ENCODE results near the gene TP53BP1.

- no peak for TF ChIP-seq CTCF (IDR thresholded peaks at IDR 0.05)
- TF ChIP-seq POLR2AphosphoS5 (IDR thresholded peaks at IDR 0.05) = no peak
- no peak for TF ChIP-seq POLR2A (IDR thresholded peaks at IDR 0.05)
- TF ChIP-seq EP300 (IDR thresholded peaks at IDR 0.05) = no peak
These were observed 38.2 kb upstream of the TP53BP1 start for GRCh38 chr15:43531018-43531670.

Data from stomach (tissue), 4 donors.